H1 (cell line): Measurements from ENCODE around the gene C2orf92. TPM values are rescaled to one million over a fixed set of nuclear protein-coding genes. Genes with fewer than 3 reads are reported as not detected.

Experiments
- CTCF ChIA-PET: fragments of 300-600 bp; sonication (Branson Sonifier 250); formaldehyde crosslinking; loops from one replicate; lab custom pipeline; 2021; ENCODE audit not compliant: partially characterized antibody; lab: Charles Lee
- POLR2A ChIA-PET: fragments of 300-600 bp; sonication (Branson Sonifier 250); formaldehyde crosslinking; loops from one replicate; lab custom pipeline; 2021; ENCODE audit warnings: inconsistent platforms; ENCODE audit not compliant: partially characterized antibody; lab: Charles Lee
- DNase-seq, 2 experiments: peaks; one replicate each; pipeline versions ENCODE4 v3.0.0 to v3.0.0-alpha.2; 2010 to 2022; ENCODE audit warnings: low spot score in 2 of 2, low read depth in 1 of 2, mixed read lengths in 1 of 2
- FAIRE-seq: peaks from 2 replicates; lab custom pipeline; 2011; peaks lifted over from hg19 to GRCh38; lab: Jason Lieb, UNC
- H2AFZ ChIP-seq: 2 replicates; pipeline ENCODE4 v1.8.1; 2012; ENCODE audit warnings: low read length, inconsistent platforms
- H2AK5ac ChIP-seq: 2 replicates; pipeline ENCODE4 v1.6.1; 2013; ENCODE audit warnings: low read depth, low read length
- H2BK120ac ChIP-seq: replicated peaks from 2 replicates; pipeline ENCODE3; 2013; ENCODE audit warnings: low read depth, low read length, inconsistent platforms
- H2BK12ac ChIP-seq: 2 replicates; pipeline ENCODE4 v1.6.1; 2013; ENCODE audit warnings: low read depth, low read length
- H2BK15ac ChIP-seq: 2 replicates; pipeline ENCODE4 v1.6.1; 2013; ENCODE audit warnings: low read length
- H2BK20ac ChIP-seq: 2 replicates; pipeline ENCODE4 v1.6.1; 2013; ENCODE audit warnings: low read length
- H2BK5ac ChIP-seq: 2 replicates; pipeline ENCODE4 v1.6.1; 2013; ENCODE audit warnings: low read depth, low read length
- H3K14ac ChIP-seq: 2 replicates; pipeline ENCODE4 v1.6.1; 2013; ENCODE audit warnings: inconsistent platforms; ENCODE audit not compliant: insufficient read length
- H3K18ac ChIP-seq: 2 replicates; pipeline ENCODE4 v1.6.1; 2013; ENCODE audit warnings: low read length; ENCODE audit errors: extremely low read depth
- H3K23ac ChIP-seq: 2 replicates; pipeline ENCODE4 v1.6.1; 2013; ENCODE audit warnings: inconsistent platforms; ENCODE audit not compliant: insufficient read length
- H3K23me2 ChIP-seq: 2 replicates; pipeline ENCODE4 v1.6.1; 2013; ENCODE audit warnings: low read depth, low read length
- H3K27ac ChIP-seq: 2 replicates; pipeline ENCODE4 v1.6.1; 2011; ENCODE audit warnings: low read depth, low read length, inconsistent platforms
- H3K27me3 ChIP-seq, 4 experiments: replicated peaks in 1 of 4; 1 replicate in 1 of 4; 2 replicates in 3 of 4; pipeline versions ENCODE4 v1.6.1 to v1.8.1; 2011 to 2013; ENCODE audit warnings: low read length in 3 of 4, mild to moderate bottlenecking in 3 of 4, inconsistent platforms in 2 of 4, mixed read lengths in 2 of 4, moderate library complexity in 1 of 4; ENCODE audit not compliant: control insufficient read depth in 3 of 4, insufficient read depth in 3 of 4; ENCODE audit errors: extremely low read depth in 1 of 4
- H3K36me3 ChIP-seq, 4 experiments: 2 replicates each; pipeline versions ENCODE4 v1.6.1 to v1.8.1; 2011 to 2013; ENCODE audit warnings: mild to moderate bottlenecking in 4 of 4, low read length in 3 of 4, moderate library complexity in 2 of 4, control low read depth in 1 of 4, inconsistent platforms in 1 of 4; ENCODE audit not compliant: insufficient read depth in 4 of 4, control insufficient read depth in 2 of 4
- H3K4ac ChIP-seq: replicated peaks from 2 replicates; pipeline ENCODE3; 2013; ENCODE audit warnings: low read length, low read depth, mixed read lengths, inconsistent platforms; ENCODE audit not compliant: insufficient read length
- H3K4me1 ChIP-seq, 4 experiments: replicated peaks in 1 of 4; 1 replicate in 1 of 4; 2 replicates in 3 of 4; pipeline versions ENCODE4 v1.6.1 to v1.8.1; 2011 to 2013; ENCODE audit warnings: low read length in 3 of 4, inconsistent platforms in 2 of 4, mixed read lengths in 1 of 4; ENCODE audit not compliant: insufficient read depth in 4 of 4, control insufficient read depth in 3 of 4
- H3K4me2 ChIP-seq, 2 experiments: 2 replicates each; pipeline versions ENCODE4 v1.6.1 to v1.8.1; 2011 to 2013; ENCODE audit warnings: low read depth in 2 of 2, low read length in 2 of 2, control low read depth in 1 of 2, inconsistent platforms in 1 of 2, mild to moderate bottlenecking in 1 of 2; ENCODE audit not compliant: insufficient read depth in 1 of 2
- H3K4me3 ChIP-seq, 4 experiments: fragments of 200-600, 300-600 bp in 1 of 4; sonication (generic), shearing (Covaris generic), sonication (Bioruptor Twin) in 1 of 4; 2 replicates each; pipeline versions ENCODE4 v1.5.1 to v1.8.1; 2011 to 2016; ENCODE audit warnings: low read length in 4 of 4, low read depth in 3 of 4, control low read depth in 2 of 4, inconsistent platforms in 2 of 4, mild to moderate bottlenecking in 2 of 4, mixed read lengths in 1 of 4, moderate library complexity in 1 of 4; ENCODE audit not compliant: insufficient read depth in 2 of 4; ENCODE audit errors: extremely low read depth in 1 of 4
- H3K56ac ChIP-seq: replicated peaks from 2 replicates; pipeline ENCODE3; 2013; ENCODE audit warnings: low read depth, mild to moderate bottlenecking, mixed read lengths, low read length, inconsistent platforms; ENCODE audit not compliant: insufficient read length
- H3K79me1 ChIP-seq: 2 replicates; pipeline ENCODE4 v1.6.1; 2013; ENCODE audit warnings: low read depth, low read length, control low read depth
- H3K79me2 ChIP-seq, 2 experiments: 2 replicates each; pipeline versions ENCODE4 v1.6.1 to v1.8.1; 2012 to 2013; ENCODE audit warnings: low read length in 2 of 2, mild to moderate bottlenecking in 2 of 2, inconsistent platforms in 1 of 2; ENCODE audit not compliant: insufficient read depth in 2 of 2, control insufficient read depth in 1 of 2
- H3K9ac ChIP-seq, 4 experiments: replicated peaks in 1 of 4; 1 replicate in 1 of 4; 2 replicates in 3 of 4; pipeline versions ENCODE4 v1.6.1 to v1.8.1; 2011 to 2013; ENCODE audit warnings: low read depth in 3 of 4, low read length in 3 of 4, control low read depth in 2 of 4, mild to moderate bottlenecking in 2 of 4, moderate library complexity in 2 of 4, inconsistent platforms in 1 of 4; ENCODE audit errors: extremely low read depth in 1 of 4
- H3K9me3 ChIP-seq, 2 experiments: 2 replicates each; pipeline versions ENCODE4 v1.6.1 to v1.8.1; 2012 to 2013; ENCODE audit warnings: mild to moderate bottlenecking in 2 of 2, moderate library complexity in 2 of 2, control low read depth in 1 of 2, inconsistent platforms in 1 of 2, low read depth in 1 of 2, low read length in 1 of 2, mixed read lengths in 1 of 2; ENCODE audit not compliant: insufficient read depth in 2 of 2
- H4K20me1 ChIP-seq, 2 experiments: replicated peaks in 1 of 2; 2 replicates each; pipeline versions ENCODE3 to v1.8.1; 2011 to 2013; ENCODE audit warnings: inconsistent platforms in 2 of 2, low read length in 2 of 2, mild to moderate bottlenecking in 1 of 2; ENCODE audit not compliant: insufficient read depth in 2 of 2, control insufficient read depth in 1 of 2
- H4K5ac ChIP-seq: 2 replicates; pipeline ENCODE4 v1.6.1; 2013; ENCODE audit warnings: low read length, low read depth, mixed read lengths, inconsistent platforms; ENCODE audit not compliant: insufficient read length
- H4K8ac ChIP-seq: 2 replicates; pipeline ENCODE4 v1.8.0; 2013; ENCODE audit warnings: mild to moderate bottlenecking, moderate library complexity, low read length, inconsistent platforms; ENCODE audit not compliant: insufficient read depth; ENCODE audit errors: extremely low read depth
- H4K91ac ChIP-seq: replicated peaks from 2 replicates; pipeline ENCODE3; 2013; ENCODE audit warnings: low read length, mixed read lengths, inconsistent platforms; ENCODE audit not compliant: insufficient read length
- ASH2L ChIP-seq: fragments of 200-600, 300-600 bp; sonication (generic); IDR thresholded peaks from one replicate; pipeline ENCODE4 v1.7.1; 2017; ENCODE audit warnings: low read length
- BCL11A ChIP-seq, 2 experiments: IDR thresholded peaks; one replicate each; pipeline ENCODE4 v1.6.1; 2011; ENCODE audit warnings: low read depth in 2 of 2, low read length in 2 of 2, mild to moderate bottlenecking in 2 of 2
- BRCA1 ChIP-seq: IDR thresholded peaks from 2 replicates; pipeline ENCODE4 v1.6.1; 2012; ENCODE audit warnings: low read depth, low read length, improper control_type of control experiment
- CTBP2 ChIP-seq: IDR thresholded peaks from 2 replicates; pipeline ENCODE4 v1.7.0; 2011; ENCODE audit warnings: borderline replicate concordance, mild to moderate bottlenecking, moderate library complexity, mixed read lengths, low read length; ENCODE audit not compliant: insufficient read depth, insufficient read length
- EGR1 ChIP-seq: IDR thresholded peaks from 2 replicates; pipeline ENCODE4 v1.6.1; 2011; ENCODE audit warnings: low read depth, low read length, borderline replicate concordance
- FOSL1 ChIP-seq: IDR thresholded peaks from 2 replicates; pipeline ENCODE4 v1.6.1; 2011; ENCODE audit warnings: mild to moderate bottlenecking, low read depth, low read length, moderate library complexity; ENCODE audit not compliant: insufficient read depth
- GTF2F1 ChIP-seq: IDR thresholded peaks from 2 replicates; pipeline ENCODE4 v1.6.1; 2012; ENCODE audit warnings: low read depth, low read length, improper control_type of control experiment, borderline replicate concordance
- POLR2A ChIP-seq, 2 experiments: IDR thresholded peaks; 1 replicate in 1 of 2; 2 replicates in 1 of 2; pipeline ENCODE4 v1.6.1; 2011; ENCODE audit warnings: low read depth in 2 of 2, low read length in 2 of 2, mild to moderate bottlenecking in 2 of 2; ENCODE audit errors: control extremely low read depth in 1 of 2
- SAP30 ChIP-seq: fragments of 300-600 bp; sonication (generic); IDR thresholded peaks from 2 replicates; pipeline ENCODE4 v1.7.1; 2012; ENCODE audit warnings: low read length, moderate library complexity, mild to moderate bottlenecking, inconsistent platforms; ENCODE audit not compliant: insufficient read depth, insufficient replicate concordance
- TAF1 ChIP-seq: IDR thresholded peaks from 2 replicates; pipeline ENCODE4 v1.6.1; 2011; ENCODE audit warnings: mild to moderate bottlenecking, low read depth, low read length
- TAF7 ChIP-seq: optimal IDR thresholded peaks from 2 replicates; pipeline ENCODE3; 2011; ENCODE audit warnings: low read depth, mild to moderate bottlenecking, inconsistent platforms, low read length, moderate library complexity, borderline replicate concordance
- YY1 ChIP-seq: IDR thresholded peaks from 2 replicates; pipeline ENCODE4 v1.6.1; 2011; ENCODE audit warnings: low read depth, mild to moderate bottlenecking, low read length
- WGBS, 2 experiments: shearing (Covaris generic) in 1 of 2; methylation state at CpG; one replicate each; pipeline versions ENCODE4 v1.1.6 to v1.1.7; 2013 to 2015; ENCODE audit warnings: low lambda C conversion rate in 2 of 2, mixed read lengths in 2 of 2, inconsistent platforms in 1 of 2, low coverage in 1 of 2, missing lambda C conversion rate in 1 of 2; ENCODE audit not compliant: insufficient replicate concordance in 2 of 2, insufficient coverage in 1 of 2, insufficient read length in 1 of 2; ENCODE audit errors: extremely low coverage in 1 of 2, missing lambda C conversion rate in 1 of 2; 5-methylcytosine and 5-hydroxymethylcytosine counted together
- polyA plus RNA-seq, 7 experiments: library from polyadenylated mRNA; depleted of rRNA in 3 of 7; stranded (reverse) in 5 of 7; unstranded in 2 of 7; fragments of >200 nt in 5 of 7; fragments of 200-250 nt in 2 of 7; gene quantifications; 1 replicate in 5 of 7; 2 replicates in 1 of 7; 4 replicates in 1 of 7; pipeline versions ENCODE4 v1.2.1 to v1.2.3, GENCODE V29; 2011 to 2013; ENCODE audit warnings: missing spikeins in 2 of 7, mixed read lengths in 2 of 7
- total RNA-seq: library from RNA; stranded (reverse); fragmentation: NEBNext Ultra II Directional; extraction: Animal tissue kit (Norgen Biotek cat#: 25700); gene quantifications from 2 replicates; pipeline ENCODE4 v1.2.1, GENCODE V29; 2021

Gene C2orf92
- total and polyA plus RNA-seq, 2 of the 8 experiments (the other 6 are each of a cell fraction or from before 2014, with no cell fraction given): 2.3 to 3.7 TPM

GRCh38 chr2:97659256-97660043, 10.1 kb upstream of the C2orf92 start:
- no peak overlapping the region for H2BK20ac ChIP-seq
- H3K4ac ChIP-seq: no peak overlapping the region
- H3K79me2 ChIP-seq: peaks cover 0 to 25% of the 10 kb centered on the region in 2 experiments; a peak in 2 of 4 replicates
- H3K23me2 ChIP-seq: peaks cover 7% of the 10 kb centered on the region
- ChIA-PET CTCF (interaction anchor here (1.2 to 8.2 kb wide), 4 partner anchors 8 to 69 kb away, joined by 3 to 132 read pairs (median 34); no protein-coding TSS in a partner anchor), POLR2A (interaction anchor here (0.7 to 7.9 kb wide), 3 partner anchors 8 to 39 kb away, joined by 3 to 102 read pairs (median 71); partner anchors contain the start of gene COX5B)
- H3K9ac ChIP-seq: no peak overlapping the region
- FAIRE-seq (no peak), DNase-seq (no peak)
- 89% methylated on average over 29 of the region's 29 CpGs; no CpG with 5 or more reads in 1 of the 2 experiments for WGBS, 2 experiments
- no peak overlapping the region for H3K56ac ChIP-seq
- no peak overlapping the region for H2AK5ac ChIP-seq
- H3K14ac ChIP-seq: no peak overlapping the region
- no peak overlapping the region for H3K23ac ChIP-seq
- peaks cover 0 to 13% of the 10 kb centered on the region in 2 experiments for H4K20me1 ChIP-seq
- H3K9me3 ChIP-seq: no peaks in the 10 kb centered on the region
- H3K4me1 ChIP-seq: peaks cover 0 to 9% (median 7%) of the 10 kb centered on the region in 4 experiments; a peak in 3 of 7 replicates
- no peak overlapping the region for H3K4me2 ChIP-seq
- no peak overlapping the region for H2BK5ac ChIP-seq
- H3K36me3 ChIP-seq: peaks cover 3 to 18% (median 7%) of the 10 kb centered on the region in 4 experiments; a peak in 5 of 8 replicates
- H3K79me1 ChIP-seq: peaks cover 8% of the 10 kb centered on the region
- H2BK12ac ChIP-seq: no peak overlapping the region
- H2AFZ ChIP-seq: no peak overlapping the region
- H3K27me3 ChIP-seq: no peaks in the 10 kb centered on the region
- H2BK15ac ChIP-seq: no peak overlapping the region
- H3K27ac ChIP-seq: no peak overlapping the region
- no peak overlapping the region for H3K18ac ChIP-seq
- H4K8ac ChIP-seq: peak overlapping the region; percentile 60; the same call in 1 of the 2 replicates
- H2BK120ac ChIP-seq: no peak overlapping the region
- H3K4me3 ChIP-seq: no peak overlapping the region
- no peak overlapping the region for H4K5ac ChIP-seq
- no peak overlapping the region for H4K91ac ChIP-seq
- no peak for TF ChIP-seq SAP30
- TF ChIP-seq BRCA1: no peak
- no peak for TF ChIP-seq POLR2A (IDR thresholded peaks at IDR 0.05; ENCODE audit: control extremely low read depth in 1 of 2, low read depth in 2 of 2, low read length in 2 of 2)
- no peak for TF ChIP-seq TAF1
- no peak for TF ChIP-seq GTF2F1
- no peak for TF ChIP-seq ASH2L
- no peak for TF ChIP-seq TAF7
- no peak for TF ChIP-seq BCL11A (IDR thresholded peaks at IDR 0.05; ENCODE audit: low read depth in 2 of 2, low read length in 2 of 2)
- no peak for TF ChIP-seq CTBP2
- TF ChIP-seq YY1: no peak
- no peak for TF ChIP-seq FOSL1
- no peak for TF ChIP-seq EGR1
